NCI-H2171 (cell line): ENCODE data around the gene CACNG8.

Source experiments
- DNase-seq: peaks from one replicate; lab custom pipeline; 2025; lab: John Stamatoyannopoulos, UW

The CACNG8 gene

GRCh38 chr19:53992815-53993214 is 30.1 kb downstream of the CACNG8 start:
- DNase-seq, result no peak

GRCh38 chr19:53993448-53993847 is 30.7 kb downstream of the CACNG8 start:
- no peak for DNase-seq

- no peak for DNase-seq
Measured at GRCh38 chr19:53994811-53995210, 32.1 kb downstream of the CACNG8 start.

GRCh38 chr19:53998223-53998622 is 35.5 kb downstream of the CACNG8 start:
- no peak for DNase-seq

GRCh38 chr19:53999694-54000093 is 37.0 kb downstream of the CACNG8 start:
- no peak for DNase-seq

- DNase-seq, result no peak
Measured at GRCh38 chr19:54001496-54001895, 38.8 kb downstream of the CACNG8 start.

- no peak for DNase-seq
Measured at GRCh38 chr19:54002495-54003315, 40.0 kb downstream of the CACNG8 start.

- DNase-seq, result no peak
Measured at GRCh38 chr19:54009440-54009839, 46.7 kb downstream of the CACNG8 start.

- DNase-seq, result no peak
Measured at GRCh38 chr19:54010474-54010873, 47.7 kb downstream of the CACNG8 start.

- no peak for DNase-seq
Measured at GRCh38 chr19:54011507-54012211, 48.9 kb downstream of the CACNG8 start.

- DNase-seq, result no peak
Measured at GRCh38 chr19:54013866-54014265, 51.1 kb downstream of the CACNG8 start.

GRCh38 chr19:54014920-54015560 is 52.3 kb downstream of the CACNG8 start:
- DNase-seq, result peak; percentile 41

GRCh38 chr19:54017261-54017660 is 54.5 kb downstream of the CACNG8 start:
- DNase-seq, result no peak

GRCh38 chr19:54021363-54021762 is 58.6 kb downstream of the CACNG8 start:
- DNase-seq, result no peak

GRCh38 chr19:54021932-54022331 is 59.2 kb downstream of the CACNG8 start:
- DNase-seq, result no peak

GRCh38 chr19:54023191-54023590 is 60.5 kb downstream of the CACNG8 start:
- DNase-seq, result no peak

- no peak for DNase-seq
Measured at GRCh38 chr19:54024660-54025059, 61.9 kb downstream of the CACNG8 start.

- no peak for DNase-seq
Measured at GRCh38 chr19:54026656-54027055, 63.9 kb downstream of the CACNG8 start.

GRCh38 chr19:54029301-54029700 is 66.6 kb downstream of the CACNG8 start:
- no peak for DNase-seq

GRCh38 chr19:54029930-54030490 is 67.3 kb downstream of the CACNG8 start:
- peak; percentile 10 for DNase-seq

GRCh38 chr19:54030895-54031586 is 68.3 kb downstream of the CACNG8 start:
- DNase-seq, result no peak
